Nephron progenitor cell (in vitro differentiated cells): ENCODE measurements around the gene RAPGEF1.

Experiments used
- DNase-seq: peaks from one replicate; pipeline ENCODE4 v3.0.0; 2021
- H3K27ac Mint-ChIP-seq: 2 replicates; pipeline ENCODE4 v1.8.0; 2021; ENCODE audit warnings: mild to moderate bottlenecking, moderate library complexity, mixed read lengths
- H3K27me3 Mint-ChIP-seq: 2 replicates; pipeline ENCODE4 v1.8.0; 2021; ENCODE audit warnings: mild to moderate bottlenecking, low read depth, mixed read lengths; ENCODE audit not compliant: poor library complexity
- H3K36me3 Mint-ChIP-seq: 2 replicates; pipeline ENCODE4 v1.8.0; 2021; ENCODE audit warnings: low read depth, mixed read lengths
- H3K4me1 Mint-ChIP-seq: 2 replicates; pipeline ENCODE4 v1.8.0; 2021; ENCODE audit warnings: mixed read lengths
- H3K4me3 Mint-ChIP-seq: 2 replicates; pipeline ENCODE4 v1.8.0; 2021; ENCODE audit warnings: mild to moderate bottlenecking, moderate library complexity, mixed read lengths
- H3K9me3 Mint-ChIP-seq: 2 replicates; pipeline ENCODE4 v1.8.0; 2021; ENCODE audit warnings: mild to moderate bottlenecking, moderate library complexity, mixed read lengths
- CTCF ChIP-seq: fragments of 200-600 bp; sonication (generic); IDR thresholded peaks from 2 replicates; pipeline ENCODE4 v1.5.0; 2021; ENCODE audit warnings: antibody characterized with exemption

Gene RAPGEF1

GRCh38 chr9:131717719-131718460 is 22.0 kb downstream of the RAPGEF1 start:
- no peak overlapping the region for H3K4me3 Mint-ChIP-seq
- TF ChIP-seq CTCF: no peak
- H3K27me3 Mint-ChIP-seq: no peaks in the 10 kb centered on the region
- peaks cover 27% of the 10 kb centered on the region for H3K4me1 Mint-ChIP-seq
- no peaks in the 10 kb centered on the region for H3K9me3 Mint-ChIP-seq
- DNase-seq: no peak
- peaks cover 24% of the 10 kb centered on the region for H3K36me3 Mint-ChIP-seq
- H3K27ac Mint-ChIP-seq: peak overlapping the region; percentile 68

GRCh38 chr9:131715906-131716305 is 24.0 kb downstream of the RAPGEF1 start:
- Mint-ChIP-seq H3K36me3 (peaks cover 8% of the 10 kb centered on the region), H3K9me3 (no peaks in the 10 kb centered on the region), H3K4me1 (peaks cover 35% of the 10 kb centered on the region)

GRCh38 chr9:131714821-131715220 is 25.1 kb downstream of the RAPGEF1 start:
- H3K36me3 Mint-ChIP-seq: peaks cover 6% of the 10 kb centered on the region
- H3K4me1 Mint-ChIP-seq: peaks cover 41% of the 10 kb centered on the region
- no peaks in the 10 kb centered on the region for H3K27me3 Mint-ChIP-seq
- no peak overlapping the region for H3K4me3 Mint-ChIP-seq
- H3K9me3 Mint-ChIP-seq: no peaks in the 10 kb centered on the region
- H3K27ac Mint-ChIP-seq: no peak overlapping the region
- DNase-seq: no peak
- TF ChIP-seq CTCF: no peak

More at GRCh38 chr9:131715906-131716305, 24.0 kb downstream of the RAPGEF1 start:
- no peak for TF ChIP-seq CTCF
- Mint-ChIP-seq H3K27me3 (no peaks in the 10 kb centered on the region), H3K27ac (no peak overlapping the region), H3K4me3 (no peak overlapping the region)
- no peak for DNase-seq

- no peak for TF ChIP-seq CTCF
- no peaks in the 10 kb centered on the region for H3K9me3 Mint-ChIP-seq
- peaks cover 47% of the 10 kb centered on the region for H3K4me1 Mint-ChIP-seq
- no peak for DNase-seq
- H3K4me3 Mint-ChIP-seq: no peak overlapping the region
- H3K36me3 Mint-ChIP-seq: peaks cover 6% of the 10 kb centered on the region
- peak overlapping the region; percentile 55 for H3K27ac Mint-ChIP-seq
- no peaks in the 10 kb centered on the region for H3K27me3 Mint-ChIP-seq
Measured at GRCh38 chr9:131714161-131714646, 25.7 kb downstream of the RAPGEF1 start.

GRCh38 chr9:131713016-131713415 is 26.9 kb downstream of the RAPGEF1 start:
- no peaks in the 10 kb centered on the region for H3K27me3 Mint-ChIP-seq
- no peak for TF ChIP-seq CTCF
- no peak for DNase-seq
- H3K4me1 Mint-ChIP-seq: peaks cover 44% of the 10 kb centered on the region
- H3K27ac Mint-ChIP-seq: no peak overlapping the region
- H3K36me3 Mint-ChIP-seq: peaks cover 6% of the 10 kb centered on the region
- no peak overlapping the region for H3K4me3 Mint-ChIP-seq
- no peaks in the 10 kb centered on the region for H3K9me3 Mint-ChIP-seq
